Epithelial cell of proximal tubule (primary cell): ENCODE measurements around the gene NHLH2. TPM values are rescaled to one million over a fixed set of nuclear protein-coding genes. Genes with fewer than 3 reads are reported as not detected.

Experiments
- DNase-seq: peaks from one replicate; pipeline ENCODE4 v3.0.0-alpha.2; 2011; ENCODE audit warnings: low read depth
- H3K4me3 ChIP-seq: 2 replicates; pipeline ENCODE4 v1.5.1; 2011; ENCODE audit warnings: low read depth, mild to moderate bottlenecking, low read length
- total RNA-seq: library from RNA; depleted of rRNA; stranded (reverse); fragments of >200 nt; gene quantifications from 2 replicates; pipeline ENCODE4 v1.2.3, GENCODE V29; 2015
- TF ChIP-seq, protein P1 (sequence below): conservative IDR thresholded peaks from 2 replicates; pipeline ENCODE4 v1.5.1; 2012; ENCODE audit warnings: low read depth, mild to moderate bottlenecking, low read length

NHLH2 gene
- total RNA-seq, 1 donor from 2014 or later, result 0.06 TPM

DNA sequence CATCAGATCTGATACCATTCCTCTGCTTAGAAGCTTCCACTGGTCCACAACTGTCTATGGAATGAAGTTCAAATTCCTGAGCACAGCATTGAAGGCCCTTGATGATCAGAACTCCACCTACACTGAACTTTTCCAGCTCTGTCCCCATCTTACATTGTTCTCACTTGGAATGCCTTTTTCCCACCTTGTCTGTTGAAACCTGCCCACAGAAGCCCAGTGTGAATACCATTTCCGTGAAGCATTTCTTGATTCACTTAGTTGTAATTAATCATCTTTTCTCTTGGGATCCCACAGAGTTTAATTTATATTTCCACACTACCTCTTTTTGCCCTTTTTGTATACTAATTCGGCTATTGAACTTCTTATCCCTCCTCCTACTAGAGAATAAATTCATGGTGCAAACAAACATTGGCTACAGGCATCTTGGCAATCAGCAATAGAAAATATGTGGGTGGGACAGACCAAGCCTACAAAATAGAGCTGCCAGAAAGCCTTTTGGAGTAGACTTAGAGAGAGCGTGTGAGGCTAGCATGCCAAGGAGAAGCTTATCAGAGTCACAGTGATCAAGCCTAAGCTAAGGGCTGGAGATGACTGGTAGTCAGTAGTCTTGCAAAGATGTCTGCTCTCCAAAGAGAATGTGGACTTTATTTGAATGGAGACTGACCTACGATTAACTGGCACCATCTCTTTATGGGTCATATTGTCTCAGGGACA lies 26.1 kb downstream of the NHLH2 start:
- no peak for DNase-seq
- TF ChIP-seq, protein P1, sequence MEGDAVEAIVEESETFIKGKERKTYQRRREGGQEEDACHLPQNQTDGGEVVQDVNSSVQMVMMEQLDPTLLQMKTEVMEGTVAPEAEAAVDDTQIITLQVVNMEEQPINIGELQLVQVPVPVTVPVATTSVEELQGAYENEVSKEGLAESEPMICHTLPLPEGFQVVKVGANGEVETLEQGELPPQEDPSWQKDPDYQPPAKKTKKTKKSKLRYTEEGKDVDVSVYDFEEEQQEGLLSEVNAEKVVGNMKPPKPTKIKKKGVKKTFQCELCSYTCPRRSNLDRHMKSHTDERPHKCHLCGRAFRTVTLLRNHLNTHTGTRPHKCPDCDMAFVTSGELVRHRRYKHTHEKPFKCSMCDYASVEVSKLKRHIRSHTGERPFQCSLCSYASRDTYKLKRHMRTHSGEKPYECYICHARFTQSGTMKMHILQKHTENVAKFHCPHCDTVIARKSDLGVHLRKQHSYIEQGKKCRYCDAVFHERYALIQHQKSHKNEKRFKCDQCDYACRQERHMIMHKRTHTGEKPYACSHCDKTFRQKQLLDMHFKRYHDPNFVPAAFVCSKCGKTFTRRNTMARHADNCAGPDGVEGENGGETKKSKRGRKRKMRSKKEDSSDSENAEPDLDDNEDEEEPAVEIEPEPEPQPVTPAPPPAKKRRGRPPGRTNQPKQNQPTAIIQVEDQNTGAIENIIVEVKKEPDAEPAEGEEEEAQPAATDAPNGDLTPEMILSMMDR, result no peak
- no peak overlapping the region for H3K4me3 ChIP-seq

DNA sequence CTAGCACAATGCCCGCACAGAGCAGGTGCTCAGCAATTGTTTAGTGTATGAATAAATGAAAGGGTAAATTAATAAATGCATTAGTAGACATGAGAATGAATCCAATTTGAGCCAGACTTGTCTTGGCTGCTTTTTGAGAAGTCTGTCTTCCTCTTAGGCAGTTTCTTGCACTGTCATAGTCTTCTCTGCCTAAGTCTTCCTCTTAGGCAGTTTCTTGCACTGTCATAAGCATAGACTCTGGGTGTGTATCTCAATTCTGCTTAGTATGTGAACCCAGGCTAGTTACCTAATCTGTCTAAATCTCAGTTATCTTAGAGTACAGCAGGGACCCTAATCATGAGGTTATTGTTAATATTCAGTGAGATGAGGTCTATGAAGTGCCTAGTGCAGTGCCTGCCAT lies 27.2 kb downstream of the NHLH2 start:
- TF ChIP-seq, protein P1, result no peak
- H3K4me3 ChIP-seq, result no peak overlapping the region
- no peak for DNase-seq

DNA sequence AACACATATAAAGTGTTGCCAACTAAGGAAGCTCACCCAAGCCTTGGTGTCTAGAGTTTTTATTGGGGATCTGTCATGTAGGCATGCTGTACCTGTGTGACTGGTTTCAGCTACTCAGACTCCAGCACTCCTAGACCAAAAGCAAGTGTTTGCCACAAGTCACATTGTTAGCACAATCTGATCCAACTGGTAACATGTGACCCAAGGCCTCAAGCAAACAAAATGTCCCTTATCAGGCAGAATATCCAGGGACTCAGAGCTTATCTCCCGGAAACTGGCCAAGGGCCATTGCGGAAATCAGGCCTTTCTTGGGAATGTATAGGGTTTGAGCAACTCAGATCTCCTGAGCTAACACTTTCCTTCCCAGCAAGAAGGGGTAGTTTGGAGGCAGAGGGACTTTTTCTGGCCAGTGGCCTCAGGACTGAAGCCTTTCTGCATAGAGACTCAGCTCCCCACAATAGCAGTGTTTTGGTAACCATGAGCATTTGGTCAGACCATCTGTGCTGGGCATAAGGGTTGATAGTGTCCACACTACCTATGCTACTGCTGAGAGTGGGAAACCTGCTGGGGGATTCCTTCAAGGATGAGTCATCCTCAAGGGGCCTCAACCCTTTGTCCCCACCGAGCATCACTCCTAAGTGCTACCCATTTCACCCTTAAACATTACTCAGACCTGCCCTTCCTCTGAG lies 29.6 kb downstream of the NHLH2 start:
- no peak for DNase-seq
- H3K4me3 ChIP-seq, result no peak overlapping the region

DNA sequence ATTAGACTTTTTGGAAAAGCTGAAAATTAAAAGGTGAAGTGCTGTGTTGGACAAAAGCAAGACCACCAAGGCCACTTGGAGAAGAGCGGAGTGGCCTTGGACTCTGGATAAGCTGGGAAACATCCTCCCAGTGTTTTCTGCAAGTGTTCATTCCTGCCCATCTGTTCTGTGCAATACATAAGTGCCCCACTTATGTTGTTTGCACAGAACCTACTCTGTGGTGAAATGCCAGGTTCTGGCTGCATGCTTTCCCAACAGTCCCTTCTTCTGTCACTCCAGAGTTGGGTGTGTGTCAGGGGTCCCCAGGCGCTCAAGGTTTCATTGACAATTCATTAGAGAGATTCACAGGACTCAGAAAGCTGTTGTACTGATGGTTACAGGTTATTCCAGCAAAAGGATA lies 30.3 kb downstream of the NHLH2 start:
- no peak for DNase-seq
- H3K4me3 ChIP-seq, result no peak overlapping the region
- TF ChIP-seq, protein P1, result no peak

More for the DNA sequence above, 29.6 kb downstream of the NHLH2 start:
- TF ChIP-seq, protein P1, result no peak

DNA sequence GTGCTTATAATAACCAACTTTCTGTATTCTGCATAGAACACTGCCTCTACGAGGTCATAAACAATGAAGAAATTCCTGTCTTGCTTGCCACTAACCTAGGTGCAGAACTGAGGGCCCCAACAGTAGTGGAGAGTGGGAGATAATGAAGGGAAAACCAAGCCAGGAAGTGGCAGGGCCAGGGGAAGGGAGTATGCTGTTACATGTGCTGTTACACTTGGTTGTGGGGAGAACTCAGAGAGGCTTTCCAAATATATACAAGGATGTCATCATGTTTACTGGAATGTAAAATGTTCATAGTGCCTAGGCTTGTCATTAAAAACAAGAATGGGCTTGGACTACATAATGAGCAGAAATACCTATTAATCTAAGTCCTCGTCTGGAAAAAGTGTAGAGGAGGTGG lies 31.1 kb downstream of the NHLH2 start:
- H3K4me3 ChIP-seq, result no peak overlapping the region
- TF ChIP-seq, protein P1, result no peak
- no peak for DNase-seq

DNA sequence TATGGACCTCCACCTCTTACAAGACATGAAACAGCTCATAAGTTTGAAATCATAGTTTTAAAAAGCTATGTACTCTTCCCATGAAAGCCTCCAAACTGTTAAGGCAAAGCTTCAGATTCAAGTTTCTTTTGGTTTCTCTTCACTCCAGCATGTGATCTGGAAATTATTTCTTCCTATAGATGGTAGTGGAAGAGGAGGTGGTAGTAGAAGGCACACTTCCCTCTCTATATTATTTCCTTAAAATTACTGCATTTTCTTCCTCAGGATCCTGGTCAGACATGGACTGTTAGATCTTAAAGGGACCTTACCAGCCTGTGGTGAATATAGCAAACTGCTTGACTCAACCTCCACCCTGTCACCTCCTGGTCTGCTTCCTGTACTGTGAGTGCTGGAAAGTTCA lies 31.9 kb downstream of the NHLH2 start:
- TF ChIP-seq, protein P1, result no peak
- no peak overlapping the region for H3K4me3 ChIP-seq
- DNase-seq, result no peak
